CD4-positive, alpha-beta T cell treated with Interleukin-1 beta for 1 hour (primary cell): Measurements from ENCODE around the gene CLIC5.

Source experiments
- DNase-seq, 2 donors: peaks; one replicate each; pipeline ENCODE4 v3.0.0-alpha.2; 2020 to 2022

Gene CLIC5

GRCh38 chr6:45881705-45882467 is 133.8 kb downstream of the CLIC5 start:
- DNase-seq: no peak

DNA sequence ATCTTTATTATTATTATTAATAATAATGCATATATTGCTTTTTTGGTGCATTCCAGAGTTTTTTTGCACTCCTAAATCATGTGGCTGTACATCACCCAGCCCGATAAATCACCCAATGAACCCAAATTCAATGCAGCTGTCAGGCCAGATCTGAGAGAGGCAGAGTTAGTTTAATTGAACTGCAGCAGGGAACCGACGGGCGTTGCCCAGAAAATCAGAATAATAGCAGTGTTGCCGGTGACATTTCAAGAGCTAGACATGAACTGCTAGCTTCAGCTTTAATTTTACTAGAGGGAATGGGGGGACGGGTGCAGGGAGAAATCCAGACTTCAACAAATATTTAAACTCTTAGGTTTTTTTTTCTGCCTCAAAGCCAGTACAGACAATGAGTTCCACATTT is 135.0 kb downstream of the CLIC5 start:
- DNase-seq: no peak

GRCh38 chr6:45880159-45880558 is 135.5 kb downstream of the CLIC5 start:
- no peak for DNase-seq

DNA sequence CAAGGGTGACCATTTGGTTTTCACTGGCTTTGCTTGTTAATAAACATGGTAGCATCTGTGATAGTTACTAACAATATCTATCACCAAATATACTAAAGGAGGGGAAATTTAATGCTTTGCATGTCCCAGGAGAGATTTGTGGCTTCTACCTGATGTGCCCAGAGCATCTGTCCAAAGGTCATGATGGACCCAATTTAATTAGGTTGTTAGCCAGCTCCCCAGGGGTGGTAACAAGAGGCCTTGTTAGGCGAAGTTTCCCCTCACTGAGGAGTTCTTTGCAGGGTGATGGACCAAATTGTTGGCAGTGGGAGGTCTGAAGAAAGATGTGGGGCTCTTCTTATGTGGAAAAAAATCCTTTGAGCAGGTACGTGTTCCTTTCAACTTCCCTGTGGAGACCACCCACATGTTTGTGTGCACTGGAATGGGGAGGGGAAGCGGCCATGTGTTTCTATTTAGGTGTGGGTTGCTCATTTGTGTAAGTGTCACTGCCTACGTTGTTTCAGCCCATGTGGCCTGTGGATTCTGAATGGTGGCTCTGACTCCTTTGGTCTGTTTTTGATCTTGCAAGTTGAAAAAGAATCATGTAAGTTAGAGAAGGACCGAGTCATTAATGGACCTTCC is 137.6 kb downstream of the CLIC5 start:
- DNase-seq: no peak

GRCh38 chr6:45872827-45873365 is 142.8 kb downstream of the CLIC5 start:
- DNase-seq: no peak

DNA sequence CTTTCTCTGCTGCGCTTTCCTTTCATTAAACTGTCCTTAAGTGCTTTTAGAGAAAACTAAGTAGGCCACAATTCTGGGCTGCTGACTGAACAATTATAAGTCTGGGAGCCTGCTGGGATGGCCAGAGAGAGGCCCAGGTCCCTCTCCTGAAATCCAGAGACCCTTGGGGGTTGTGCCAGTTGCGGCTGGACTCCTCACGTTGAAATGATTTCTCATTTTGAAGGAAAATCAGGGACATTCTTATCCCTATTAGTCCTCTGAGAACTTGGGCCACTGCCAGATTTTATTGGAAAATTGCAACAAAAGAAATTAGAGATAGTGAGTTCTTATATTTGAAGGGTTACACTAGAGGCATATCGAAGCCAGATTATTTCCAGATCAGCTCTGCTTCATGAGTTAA is 145.1 kb downstream of the CLIC5 start:
- DNase-seq: no peak

GRCh38 chr6:45864651-45865050 is 151.0 kb downstream of the CLIC5 start:
- DNase-seq: no peak

DNA sequence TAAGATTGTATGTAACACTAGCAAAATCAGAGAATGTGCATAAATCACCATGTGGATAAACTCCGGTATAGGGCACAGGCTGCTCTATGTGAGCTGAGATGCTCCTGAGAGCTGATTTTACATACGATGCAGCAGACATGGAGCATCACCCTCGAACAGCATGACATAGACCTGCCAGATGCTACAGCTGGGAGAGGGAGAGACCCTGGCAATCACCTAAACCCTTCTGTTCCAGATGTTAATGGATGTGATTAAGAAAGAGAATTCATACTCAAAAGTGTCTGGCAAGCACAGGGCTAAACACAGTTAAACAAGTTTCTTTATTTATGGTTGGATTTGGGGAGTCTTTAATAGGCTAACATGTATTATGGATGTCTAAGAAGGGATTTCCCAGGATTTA is 157.0 kb downstream of the CLIC5 start:
- no peak for DNase-seq

GRCh38 chr6:45857827-45858226 is 157.8 kb downstream of the CLIC5 start:
- no peak for DNase-seq

GRCh38 chr6:45855642-45856394 is 159.8 kb downstream of the CLIC5 start:
- no peak for DNase-seq

GRCh38 chr6:45854149-45854742 is 161.4 kb downstream of the CLIC5 start:
- no peak for DNase-seq

DNA sequence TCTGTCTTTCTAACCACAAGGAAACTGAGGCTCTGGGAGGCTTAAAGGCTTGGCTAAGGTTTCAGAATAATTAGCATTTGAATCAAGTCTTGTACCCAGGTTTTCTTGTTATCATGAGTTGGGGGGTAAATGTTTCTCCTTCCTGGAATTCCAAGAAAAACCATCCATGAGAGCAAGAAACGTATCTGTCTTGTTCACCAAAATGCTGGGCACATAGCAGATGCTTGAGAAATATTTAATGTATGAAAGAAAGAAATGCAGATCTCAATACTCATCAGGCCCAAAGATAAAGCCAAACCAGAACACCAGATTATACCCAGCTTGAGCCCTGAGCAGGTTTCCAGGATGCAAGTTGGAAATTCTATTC is 164.6 kb downstream of the CLIC5 start:
- DNase-seq: no peak

DNA sequence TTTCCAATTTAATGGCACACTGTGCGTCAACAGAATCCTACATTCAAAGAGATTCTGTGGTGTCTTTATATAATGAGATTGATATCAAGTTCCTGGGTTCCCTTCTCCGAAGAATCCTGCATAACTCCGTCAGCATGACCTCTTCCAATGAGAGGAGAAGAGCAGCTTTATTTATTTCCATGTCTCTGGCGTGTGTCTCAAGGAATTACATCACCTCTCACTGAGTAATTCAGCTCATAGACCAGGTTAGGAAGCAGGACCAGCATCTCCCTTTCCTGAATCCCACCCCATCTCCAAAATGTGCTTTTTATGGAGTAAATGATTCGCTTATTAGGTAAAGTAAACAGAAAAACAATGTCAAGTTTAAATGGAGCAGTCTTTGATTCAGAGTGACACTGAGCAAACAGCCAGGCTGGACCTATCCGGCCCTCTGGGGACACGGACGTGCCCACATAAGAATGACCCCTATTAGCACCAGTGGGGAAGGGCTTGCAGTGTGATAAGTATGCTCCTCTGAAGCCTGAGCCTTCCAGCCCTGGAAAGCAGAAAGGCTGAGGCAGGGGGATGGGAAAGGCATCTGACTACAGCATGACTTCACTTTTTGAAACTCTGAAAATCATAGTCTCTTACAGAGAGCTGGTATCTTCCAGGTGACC is 165.2 kb downstream of the CLIC5 start:
- DNase-seq: no peak

- DNase-seq: no peak
Observed at GRCh38 chr6:45845567-45845966, 170.1 kb downstream of the CLIC5 start.

DNA sequence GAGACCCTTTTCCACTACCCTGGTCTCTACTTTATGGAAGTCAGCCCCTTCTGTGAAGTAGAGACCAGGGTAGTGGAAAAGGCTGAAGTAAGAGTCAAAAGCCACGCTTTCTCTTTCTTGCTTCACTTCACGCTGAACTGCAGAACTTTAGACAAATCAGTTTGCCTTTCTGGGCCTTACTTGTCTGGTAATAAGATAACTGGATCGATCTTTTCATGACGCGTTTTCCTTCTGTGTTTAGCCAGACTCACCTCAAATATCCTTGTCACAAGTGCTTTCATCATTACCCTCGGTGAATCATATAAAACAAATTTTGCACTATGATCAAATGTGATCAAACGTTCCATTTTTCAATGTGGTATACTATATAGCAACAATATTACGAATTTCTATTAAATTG is 170.7 kb downstream of the CLIC5 start:
- no peak for DNase-seq

- DNase-seq: no peak
Observed at GRCh38 chr6:45843848-45844521, 171.7 kb downstream of the CLIC5 start.

GRCh38 chr6:45841062-45841461 is 174.6 kb downstream of the CLIC5 start:
- no peak for DNase-seq

DNA sequence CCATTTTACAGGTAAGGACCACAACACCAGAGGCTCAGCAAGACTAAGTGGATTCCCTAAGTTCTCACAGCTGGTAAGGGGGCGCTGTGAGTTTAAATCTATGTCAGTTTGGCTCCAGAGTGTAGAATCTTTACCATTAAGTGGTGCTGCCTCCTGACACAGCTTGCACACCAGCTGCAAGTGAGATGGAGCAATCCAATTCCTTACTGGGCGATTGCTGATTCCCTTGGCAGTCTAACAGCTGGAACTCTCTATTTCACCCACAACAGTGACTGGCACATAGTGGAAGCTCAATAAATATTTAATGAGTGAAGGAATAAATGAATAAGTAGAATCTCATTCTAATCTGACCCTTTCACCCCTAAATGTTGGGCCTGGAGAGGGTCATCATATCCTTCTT is 176.7 kb downstream of the CLIC5 start:
- DNase-seq: no peak

DNA sequence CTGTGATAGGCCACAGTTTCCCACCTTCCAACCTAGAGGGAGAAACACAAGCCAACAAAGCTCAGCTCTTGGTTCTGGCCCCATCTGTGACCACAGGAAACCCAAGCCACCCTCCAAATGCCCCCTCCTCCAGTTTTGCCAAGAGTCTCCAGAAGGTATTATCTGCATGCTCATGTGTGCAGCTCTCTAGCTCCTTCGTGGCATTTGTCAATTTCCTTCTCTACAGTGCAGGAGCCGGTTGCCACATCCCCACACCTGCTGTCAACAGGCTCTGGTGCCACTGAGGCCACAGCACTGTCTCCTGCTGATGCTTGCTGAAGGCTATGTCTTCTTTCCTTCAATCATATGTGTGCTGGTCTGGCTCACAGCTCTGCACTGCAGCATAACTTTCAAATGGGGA is 177.2 kb downstream of the CLIC5 start:
- no peak for DNase-seq

GRCh38 chr6:45837541-45838200 is 178.0 kb downstream of the CLIC5 start:
- DNase-seq: no peak

DNA sequence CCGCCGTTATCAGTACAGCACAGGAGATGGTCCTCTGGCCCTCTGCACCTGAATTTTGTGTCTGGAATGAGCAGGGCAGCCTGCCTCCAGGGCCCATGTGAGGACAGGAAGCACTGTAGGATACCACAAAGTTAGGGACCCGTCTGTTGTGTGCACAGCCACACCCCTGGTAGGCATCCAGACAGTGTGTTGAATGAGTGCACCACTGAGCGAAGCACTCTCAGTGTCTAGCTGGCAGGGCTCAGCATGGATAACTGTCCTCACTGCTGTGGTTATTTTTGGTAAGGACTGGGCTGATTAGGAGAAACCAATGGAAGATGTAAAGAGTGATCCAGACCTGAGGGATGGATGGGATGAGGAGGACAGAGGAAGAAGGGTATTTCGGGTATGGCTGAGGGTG is 178.7 kb downstream of the CLIC5 start:
- DNase-seq: no peak

DNA sequence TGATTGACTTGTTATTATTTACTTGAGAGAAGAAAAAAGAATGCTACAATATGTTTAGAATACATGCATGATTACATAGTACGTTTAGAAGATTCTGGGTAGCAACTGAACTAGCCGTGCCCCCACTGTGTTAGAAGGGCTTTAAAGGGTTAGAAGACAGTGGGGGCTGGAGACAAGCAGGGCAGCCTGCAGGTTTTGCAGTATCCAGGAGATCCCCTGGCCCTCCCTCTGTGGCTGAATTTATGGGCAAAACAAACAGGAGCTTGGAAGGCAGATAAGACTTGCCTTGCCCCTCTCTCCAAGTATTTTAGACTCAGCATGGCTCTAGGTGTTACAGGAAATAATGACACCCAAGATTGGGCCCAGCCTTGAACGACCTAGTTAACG is 179.2 kb downstream of the CLIC5 start:
- DNase-seq: no peak
